ENCODE results near the gene TRIM56. TPM values are rescaled to one million over a fixed set of nuclear protein-coding genes. Genes with fewer than 3 reads are reported as not detected.
"Not testable (repeated sequence)": the region's sequence is repeated elsewhere in the genome, so short reads cannot be mapped to it uniquely, and the experiment has no call there.

The TRIM56 gene
- total RNA-seq, 2 experiments from 2014 or later, result 35.1 to 35.3 TPM

GRCh38 chr7:101100858-101101847 is 15.9 kb downstream of the TRIM56 start:
- H3K36me3 Mint-ChIP-seq, result no peaks in the 10 kb centered on the region
- H3K27me3 Mint-ChIP-seq, result peaks cover 53% of the 10 kb centered on the region
- H3K4me3 Mint-ChIP-seq, result no peak overlapping the region
- peaks cover 5% of the 10 kb centered on the region for H3K4me1 Mint-ChIP-seq
- DNase-seq, result no peak
- H3K27ac Mint-ChIP-seq, result no peak overlapping the region
- no peaks in the 10 kb centered on the region for H3K9me3 Mint-ChIP-seq

DNA sequence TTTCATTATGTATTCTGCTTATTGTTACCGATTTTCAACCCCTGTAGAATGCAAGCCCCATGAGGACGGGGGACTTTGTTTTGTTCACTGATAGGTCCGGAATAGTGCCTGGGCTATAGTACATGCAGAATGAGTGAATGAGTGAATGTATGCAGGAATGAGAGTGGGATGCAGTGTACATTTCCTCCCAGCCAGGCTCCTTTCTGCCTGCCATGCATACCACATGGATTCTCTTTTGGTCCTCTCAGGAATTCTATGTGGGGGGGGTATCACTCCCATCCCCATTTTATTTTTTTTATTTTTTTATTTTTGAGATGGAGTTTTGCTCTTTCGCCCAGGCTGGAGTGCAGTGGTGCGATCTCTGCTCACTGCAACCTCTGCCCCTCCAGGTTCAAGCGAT is 16.7 kb downstream of the TRIM56 start:
- Mint-ChIP-seq H3K36me3 (no peaks in the 10 kb centered on the region), H3K27ac (no peak overlapping the region), H3K4me3 (no peak overlapping the region), H3K27me3 (peaks cover 59% of the 10 kb centered on the region), H3K9me3 (no peaks in the 10 kb centered on the region), H3K4me1 (peaks cover 3% of the 10 kb centered on the region)
- no peak for DNase-seq

GRCh38 chr7:101103701-101104100 is 18.4 kb downstream of the TRIM56 start:
- not testable (repeated sequence) for H3K27ac Mint-ChIP-seq, H3K36me3 Mint-ChIP-seq, H3K9me3 Mint-ChIP-seq, DNase-seq, H3K4me1 Mint-ChIP-seq, H3K4me3 Mint-ChIP-seq
- H3K27me3 Mint-ChIP-seq, result peaks cover 61% of the 10 kb centered on the region

DNA sequence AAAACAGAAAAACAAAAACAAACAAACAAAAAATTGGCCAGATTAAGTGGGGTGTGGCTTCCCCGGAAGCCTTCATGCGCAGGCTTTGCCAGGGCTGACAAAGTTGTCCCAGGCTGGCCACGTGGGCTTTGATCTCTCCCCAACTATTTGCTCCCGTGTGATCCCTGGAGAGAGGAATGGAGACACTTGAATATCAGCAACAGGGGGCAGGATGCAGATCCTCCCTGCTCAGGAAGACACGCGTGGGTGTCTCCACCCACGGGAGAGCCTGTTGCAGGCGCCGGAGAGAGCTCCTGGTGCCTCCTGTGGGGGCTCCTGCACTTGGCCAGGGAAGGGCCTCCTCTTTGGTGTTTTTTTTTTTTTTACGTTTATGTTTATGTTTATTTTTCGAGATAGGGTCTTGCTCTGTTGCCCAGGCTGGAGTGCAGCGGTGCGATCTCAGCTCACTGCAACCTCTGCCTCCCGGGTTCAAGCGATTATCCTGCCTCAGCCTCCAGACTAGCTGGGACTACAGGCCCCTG is 19.0 kb downstream of the TRIM56 start:
- Mint-ChIP-seq H3K27me3 (peaks cover 64% of the 10 kb centered on the region), H3K4me3 (no peak overlapping the region), H3K4me1 (peaks cover 3% of the 10 kb centered on the region), H3K36me3 (no peaks in the 10 kb centered on the region), H3K27ac (no peak overlapping the region), H3K9me3 (no peaks in the 10 kb centered on the region)
- DNase-seq, result no peak

- peaks cover 3% of the 10 kb centered on the region for H3K4me1 Mint-ChIP-seq
- no peak for DNase-seq
- no peak overlapping the region for H3K4me3 Mint-ChIP-seq
- H3K9me3 Mint-ChIP-seq, result no peaks in the 10 kb centered on the region
- H3K36me3 Mint-ChIP-seq, result no peaks in the 10 kb centered on the region
- peaks cover 61% of the 10 kb centered on the region for H3K27me3 Mint-ChIP-seq
- no peak overlapping the region for H3K27ac Mint-ChIP-seq
Measured at GRCh38 chr7:101104799-101105198, 19.5 kb downstream of the TRIM56 start.

- not testable (repeated sequence) for H3K4me1 Mint-ChIP-seq, H3K9me3 Mint-ChIP-seq, DNase-seq, H3K4me3 Mint-ChIP-seq, H3K27ac Mint-ChIP-seq, H3K36me3 Mint-ChIP-seq
- H3K27me3 Mint-ChIP-seq, result peaks cover 57% of the 10 kb centered on the region
Measured at GRCh38 chr7:101105248-101105647, 20.0 kb downstream of the TRIM56 start.

DNA sequence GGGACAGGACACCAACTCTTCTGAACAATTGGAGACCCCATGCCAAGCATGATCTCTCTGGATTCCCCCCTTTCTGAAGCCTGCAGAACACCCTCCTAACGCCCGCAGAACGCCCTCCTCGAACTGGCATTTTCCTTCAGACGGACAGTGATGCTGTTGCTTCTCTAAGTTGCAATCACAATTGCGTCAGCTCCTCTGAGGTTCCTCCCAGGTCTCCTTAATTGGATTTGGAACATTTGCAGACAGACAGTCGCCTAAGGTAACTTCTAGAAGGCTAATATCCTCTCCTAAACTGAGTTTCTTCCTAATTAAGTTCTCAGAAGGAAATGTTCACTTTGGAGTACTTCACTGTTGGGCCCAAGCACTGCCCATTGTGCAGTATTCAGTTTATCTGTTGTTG is 21.1 kb downstream of the TRIM56 start:
- Mint-ChIP-seq H3K4me1 (no peaks in the 10 kb centered on the region), H3K27me3 (peaks cover 46% of the 10 kb centered on the region), H3K4me3 (no peak overlapping the region), H3K9me3 (no peaks in the 10 kb centered on the region), H3K36me3 (no peaks in the 10 kb centered on the region), H3K27ac (no peak overlapping the region)
- DNase-seq, result no peak

DNA sequence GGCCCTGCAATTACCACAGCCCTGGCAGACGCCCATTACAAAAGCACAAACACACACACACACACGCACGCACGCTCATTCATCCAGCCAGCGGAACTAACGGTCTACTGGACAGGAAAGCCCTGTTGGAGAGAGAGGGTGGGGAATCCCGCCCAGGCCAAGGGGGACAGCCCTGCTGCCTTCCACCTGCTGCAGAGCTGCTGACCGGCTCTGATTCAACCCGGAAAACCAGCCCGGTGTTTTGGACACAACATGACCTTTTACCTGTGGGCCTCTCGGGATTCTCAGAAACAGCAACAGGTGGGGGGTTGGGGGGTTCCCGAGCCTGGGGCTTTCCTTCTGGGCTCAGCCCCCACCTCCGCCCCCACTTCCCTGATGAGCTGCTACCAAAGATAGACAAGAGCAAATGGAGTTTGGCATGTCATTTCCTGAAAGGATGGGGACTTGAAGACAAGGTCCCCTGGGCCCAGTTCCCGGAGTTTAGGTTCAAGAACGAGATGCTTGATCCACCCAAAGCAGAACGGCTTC is 23.1 kb downstream of the TRIM56 start:
- no peak overlapping the region for H3K4me3 Mint-ChIP-seq
- DNase-seq, result no peak
- H3K36me3 Mint-ChIP-seq, result no peaks in the 10 kb centered on the region
- H3K27me3 Mint-ChIP-seq, result peaks cover 31% of the 10 kb centered on the region
- H3K27ac Mint-ChIP-seq, result no peak overlapping the region
- no peaks in the 10 kb centered on the region for H3K9me3 Mint-ChIP-seq
- H3K4me1 Mint-ChIP-seq, result no peaks in the 10 kb centered on the region

DNA sequence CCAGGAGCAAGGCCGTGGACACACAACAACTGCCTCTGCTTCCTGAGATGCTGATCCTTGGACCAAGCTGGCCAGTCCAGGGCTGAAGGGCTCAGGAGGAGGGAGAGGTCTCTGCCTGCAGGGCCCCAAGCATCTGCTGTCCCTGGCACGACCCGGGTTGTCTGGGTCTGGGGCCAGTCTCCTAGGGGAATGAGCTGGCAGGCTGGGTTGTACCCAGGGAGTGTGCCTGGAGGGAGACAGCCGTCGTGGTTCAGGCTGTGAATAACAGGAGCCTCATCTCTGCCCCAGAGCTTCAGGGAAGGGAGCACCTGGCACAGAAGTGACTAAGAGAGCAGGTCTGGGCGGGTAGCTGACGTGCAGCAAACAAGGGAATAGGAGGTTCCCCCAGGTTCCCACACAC is 23.7 kb downstream of the TRIM56 start:
- no peak overlapping the region for H3K27ac Mint-ChIP-seq
- no peaks in the 10 kb centered on the region for H3K4me1 Mint-ChIP-seq
- H3K36me3 Mint-ChIP-seq, result no peaks in the 10 kb centered on the region
- H3K27me3 Mint-ChIP-seq, result peaks cover 25% of the 10 kb centered on the region
- DNase-seq, result no peak
- no peak overlapping the region for H3K4me3 Mint-ChIP-seq
- no peaks in the 10 kb centered on the region for H3K9me3 Mint-ChIP-seq

GRCh38 chr7:101109368-101109767 is 24.1 kb downstream of the TRIM56 start:
- Mint-ChIP-seq H3K27ac (no peak overlapping the region), H3K36me3 (no peaks in the 10 kb centered on the region), H3K4me3 (no peak overlapping the region), H3K27me3 (peaks cover 21% of the 10 kb centered on the region), H3K9me3 (no peaks in the 10 kb centered on the region), H3K4me1 (no peaks in the 10 kb centered on the region)
- no peak for DNase-seq

DNA sequence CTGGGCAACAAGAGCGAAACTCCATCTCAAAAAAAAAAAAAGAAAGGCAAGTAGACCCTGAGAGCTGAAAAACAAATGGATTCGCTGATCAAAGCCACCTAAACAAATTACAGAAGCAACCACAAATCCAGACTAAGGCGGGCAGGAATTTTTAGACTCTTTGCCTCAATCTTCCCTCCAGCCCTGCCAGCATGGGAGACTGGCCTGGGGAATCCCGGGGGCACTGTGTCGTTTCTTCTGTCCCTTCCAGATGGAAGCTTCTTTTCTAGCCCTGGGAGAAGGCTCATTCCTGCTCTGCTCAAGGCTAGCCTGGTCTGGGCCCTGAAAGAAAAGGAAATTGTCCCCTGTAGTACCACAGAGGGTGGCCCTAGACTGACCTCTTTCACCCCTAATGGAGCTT is 26.0 kb downstream of the TRIM56 start:
- Mint-ChIP-seq H3K27ac (no peak overlapping the region), H3K27me3 (peaks cover 10% of the 10 kb centered on the region), H3K36me3 (no peaks in the 10 kb centered on the region), H3K9me3 (no peaks in the 10 kb centered on the region), H3K4me1 (no peaks in the 10 kb centered on the region), H3K4me3 (no peak overlapping the region)
- no peak for DNase-seq

DNA sequence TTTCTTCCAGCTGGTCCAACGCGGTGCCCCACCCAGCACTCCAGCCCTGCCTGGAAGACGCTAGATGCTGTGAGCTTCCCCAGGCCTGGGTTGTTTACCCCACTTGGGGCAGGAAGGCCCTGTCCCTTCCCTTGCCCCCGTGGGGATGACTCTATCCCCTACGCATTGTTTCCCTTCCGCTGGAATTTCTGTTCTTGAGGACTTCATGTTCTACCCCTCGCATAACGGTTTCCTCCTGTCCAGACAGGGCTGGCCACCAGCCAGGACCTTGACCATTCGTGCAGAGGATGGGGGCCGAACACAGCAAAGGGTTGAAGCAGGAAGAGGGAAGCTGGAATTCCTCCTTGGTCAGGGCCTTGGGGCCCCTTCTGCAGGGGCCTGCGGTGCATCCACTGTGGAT is 27.0 kb downstream of the TRIM56 start:
- Mint-ChIP-seq H3K4me3 (no peak overlapping the region), H3K9me3 (no peaks in the 10 kb centered on the region), H3K27ac (no peak overlapping the region), H3K27me3 (peaks cover 3% of the 10 kb centered on the region), H3K4me1 (no peaks in the 10 kb centered on the region), H3K36me3 (no peaks in the 10 kb centered on the region)
- no peak for DNase-seq

DNA sequence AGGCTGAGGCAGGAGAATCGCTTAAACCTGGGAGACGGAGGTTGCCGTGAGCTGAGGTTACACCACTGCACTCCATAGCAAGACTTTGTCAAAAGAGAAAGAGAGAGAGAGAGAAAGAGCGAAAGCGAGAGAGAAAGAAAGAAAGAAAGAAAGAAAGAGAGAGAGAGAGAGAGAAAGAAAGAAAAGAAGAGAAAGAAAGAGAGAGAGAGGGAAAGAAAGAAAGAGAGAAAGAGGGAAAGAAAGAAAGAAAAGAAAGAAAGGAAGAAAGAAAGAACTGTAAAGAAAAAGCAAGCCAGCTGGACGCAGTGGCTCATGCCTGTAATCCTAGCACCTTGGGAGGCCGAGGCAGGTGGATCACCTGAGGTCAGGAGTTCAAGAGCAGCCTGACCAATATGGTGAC is 27.9 kb downstream of the TRIM56 start:
- H3K9me3 Mint-ChIP-seq, DNase-seq, H3K4me3 Mint-ChIP-seq, H3K27me3 Mint-ChIP-seq, H3K36me3 Mint-ChIP-seq, H3K4me1 Mint-ChIP-seq: not testable (repeated sequence)
- H3K27ac Mint-ChIP-seq, result peak overlapping the region; percentile 8

GRCh38 chr7:101113836-101114235 is 28.6 kb downstream of the TRIM56 start:
- Mint-ChIP-seq H3K27me3 (peaks cover under 1% of the 10 kb centered on the region), H3K27ac (no peak overlapping the region), H3K4me3 (no peak overlapping the region), H3K4me1 (no peaks in the 10 kb centered on the region), H3K36me3 (no peaks in the 10 kb centered on the region), H3K9me3 (no peaks in the 10 kb centered on the region)
- DNase-seq, result no peak

- no peak overlapping the region for H3K4me3 Mint-ChIP-seq
- DNase-seq, result no peak
- no peak overlapping the region for H3K27ac Mint-ChIP-seq
- H3K9me3 Mint-ChIP-seq, result no peaks in the 10 kb centered on the region
- no peaks in the 10 kb centered on the region for H3K4me1 Mint-ChIP-seq
- peaks cover 2% of the 10 kb centered on the region for H3K27me3 Mint-ChIP-seq
- H3K36me3 Mint-ChIP-seq, result no peaks in the 10 kb centered on the region
Measured at GRCh38 chr7:101114492-101114891, 29.2 kb downstream of the TRIM56 start.

GRCh38 chr7:101115215-101115614 is 29.9 kb downstream of the TRIM56 start:
- no peak overlapping the region for H3K4me3 Mint-ChIP-seq
- H3K27ac Mint-ChIP-seq, result no peak overlapping the region
- peaks cover 10% of the 10 kb centered on the region for H3K27me3 Mint-ChIP-seq
- DNase-seq, result no peak
- H3K9me3 Mint-ChIP-seq, result no peaks in the 10 kb centered on the region
- no peaks in the 10 kb centered on the region for H3K36me3 Mint-ChIP-seq
- peaks cover 3% of the 10 kb centered on the region for H3K4me1 Mint-ChIP-seq
